ENCODE data around the gene C16orf96. TPM values are rescaled to one million over a fixed set of nuclear protein-coding genes. Genes with fewer than 3 reads are reported as not detected.

Gene C16orf96
- total RNA-seq, 1 experiment from 2014 or later = 0.10 TPM

- Histone ChIP-seq H3K4me3 (replicated peaks in 1 of 2; ENCODE audit: low read depth in 1 of 2, low read length in 2 of 2) (no peak overlapping the region), H3K9me2 (ENCODE audit: insufficient read depth) (no peaks in the 10 kb centered on the region), H3K36me3 (ENCODE audit: control insufficient read depth in 1 of 2, insufficient read depth in 2 of 2, low read length in 2 of 2) (no peaks in the 10 kb centered on the region), H3K9ac (ENCODE audit: low read length) (no peak overlapping the region), H3K4me1 (ENCODE audit: control insufficient read depth in 1 of 2, insufficient read depth in 2 of 2, low read length in 2 of 2) (peaks cover 0 to 10% of the 10 kb centered on the region in 2 experiments; a peak in 1 of 4 replicates), H3K27ac (ENCODE audit: low read depth, low read length) (no peak overlapping the region), H2AFZ (ENCODE audit: low read depth, low read length, poor library complexity, severe bottlenecking) (no peak overlapping the region), H3K79me2 (ENCODE audit: insufficient read depth, low read length) (no peaks in the 10 kb centered on the region), H3K9me3 (ENCODE audit: control insufficient read depth in 1 of 2, insufficient read depth in 1 of 2, low read depth in 1 of 2, low read length in 2 of 2) (no peaks in the 10 kb centered on the region), H4K20me1 (ENCODE audit: insufficient read depth) (no peaks in the 10 kb centered on the region), H3K27me3 (ENCODE audit: insufficient read depth, low read length) (no peaks in the 10 kb centered on the region), H3K4me2 (ENCODE audit: low read length) (no peak overlapping the region)
- no peak for ATAC-seq
- RAD21 ChIA-PET (ENCODE audit: low non-redundant PET in 1 of 2, low total read pairs in 2 of 2, uncharacterized antibody in 2 of 2, unreplicated experiment in 2 of 2) = no interaction called here
- no peak for DNase-seq (ENCODE audit: low read depth, low spot score)
- POLR2A ChIA-PET = no interaction called here
- intact Hi-C loops (cut with micrococcal nuclease) = no loop called here
- BruUV-seq (replicated peaks) = no TSS peak
- TF ChIP-seq ELF1 (IDR thresholded peaks at IDR 0.05; ENCODE audit: borderline replicate concordance, low read depth) (no peak), ZNF274 (IDR thresholded peaks at IDR 0.05; ENCODE audit: low read depth, low read length) (no peak), FOSL1 (IDR thresholded peaks at IDR 0.05; ENCODE audit: low read depth) (no peak), SIN3A (IDR thresholded peaks at IDR 0.05; ENCODE audit: low read depth) (no peak), YY1 (IDR thresholded peaks at IDR 0.05; ENCODE audit: extremely low read depth, insufficient replicate concordance, low read depth, low read length) (no peak), TCF7L2 (IDR thresholded peaks at IDR 0.05; ENCODE audit: borderline replicate concordance, extremely low read depth, insufficient read depth, insufficient read length) (no peak), POLR2A (IDR thresholded peaks at IDR 0.05; ENCODE audit: borderline replicate concordance, extremely low read depth, insufficient read depth, insufficient read length) (no peak), CEBPB (IDR thresholded peaks at IDR 0.05; ENCODE audit: low read depth) (no peak), CBX3 (IDR thresholded peaks at IDR 0.05; ENCODE audit: low read depth) (no peak), EGR1 (IDR thresholded peaks at IDR 0.05; ENCODE audit: low read depth) (no peak), EZH2 (IDR thresholded peaks at IDR 0.05) (no peak), SRF (IDR thresholded peaks at IDR 0.05; ENCODE audit: low read depth) (no peak)
- TF ChIP-seq, protein P1, sequence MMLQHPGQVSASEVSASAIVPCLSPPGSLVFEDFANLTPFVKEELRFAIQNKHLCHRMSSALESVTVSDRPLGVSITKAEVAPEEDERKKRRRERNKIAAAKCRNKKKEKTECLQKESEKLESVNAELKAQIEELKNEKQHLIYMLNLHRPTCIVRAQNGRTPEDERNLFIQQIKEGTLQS (IDR thresholded peaks at IDR 0.05) = no peak
- TF ChIP-seq, protein P2, sequence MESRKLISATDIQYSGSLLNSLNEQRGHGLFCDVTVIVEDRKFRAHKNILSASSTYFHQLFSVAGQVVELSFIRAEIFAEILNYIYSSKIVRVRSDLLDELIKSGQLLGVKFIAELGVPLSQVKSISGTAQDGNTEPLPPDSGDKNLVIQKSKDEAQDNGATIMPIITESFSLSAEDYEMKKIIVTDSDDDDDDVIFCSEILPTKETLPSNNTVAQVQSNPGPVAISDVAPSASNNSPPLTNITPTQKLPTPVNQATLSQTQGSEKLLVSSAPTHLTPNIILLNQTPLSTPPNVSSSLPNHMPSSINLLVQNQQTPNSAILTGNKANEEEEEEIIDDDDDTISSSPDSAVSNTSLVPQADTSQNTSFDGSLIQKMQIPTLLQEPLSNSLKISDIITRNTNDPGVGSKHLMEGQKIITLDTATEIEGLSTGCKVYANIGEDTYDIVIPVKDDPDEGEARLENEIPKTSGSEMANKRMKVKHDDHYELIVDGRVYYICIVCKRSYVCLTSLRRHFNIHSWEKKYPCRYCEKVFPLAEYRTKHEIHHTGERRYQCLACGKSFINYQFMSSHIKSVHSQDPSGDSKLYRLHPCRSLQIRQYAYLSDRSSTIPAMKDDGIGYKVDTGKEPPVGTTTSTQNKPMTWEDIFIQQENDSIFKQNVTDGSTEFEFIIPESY (IDR thresholded peaks at IDR 0.05; ENCODE audit: extremely low read depth, insufficient replicate concordance, low read length) = no peak
- CTCF ChIA-PET = no interaction called here
Measured at GRCh38 chr16:4533490-4533889, 22.6 kb upstream of the C16orf96 start.
